HL-60/S4 (cell line): ENCODE measurements around the gene MIS12.

Source experiments
- in situ Hi-C: fragments of 300-500 bp; cut with MboI; formaldehyde crosslinking; loops from 2 replicates; pipeline ENCODE4 v1.14.3; 2022; ENCODE audit warnings: low sequenced_read_pairs

Gene MIS12, protein sequence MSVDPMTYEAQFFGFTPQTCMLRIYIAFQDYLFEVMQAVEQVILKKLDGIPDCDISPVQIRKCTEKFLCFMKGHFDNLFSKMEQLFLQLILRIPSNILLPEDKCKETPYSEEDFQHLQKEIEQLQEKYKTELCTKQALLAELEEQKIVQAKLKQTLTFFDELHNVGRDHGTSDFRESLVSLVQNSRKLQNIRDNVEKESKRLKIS

DNA sequence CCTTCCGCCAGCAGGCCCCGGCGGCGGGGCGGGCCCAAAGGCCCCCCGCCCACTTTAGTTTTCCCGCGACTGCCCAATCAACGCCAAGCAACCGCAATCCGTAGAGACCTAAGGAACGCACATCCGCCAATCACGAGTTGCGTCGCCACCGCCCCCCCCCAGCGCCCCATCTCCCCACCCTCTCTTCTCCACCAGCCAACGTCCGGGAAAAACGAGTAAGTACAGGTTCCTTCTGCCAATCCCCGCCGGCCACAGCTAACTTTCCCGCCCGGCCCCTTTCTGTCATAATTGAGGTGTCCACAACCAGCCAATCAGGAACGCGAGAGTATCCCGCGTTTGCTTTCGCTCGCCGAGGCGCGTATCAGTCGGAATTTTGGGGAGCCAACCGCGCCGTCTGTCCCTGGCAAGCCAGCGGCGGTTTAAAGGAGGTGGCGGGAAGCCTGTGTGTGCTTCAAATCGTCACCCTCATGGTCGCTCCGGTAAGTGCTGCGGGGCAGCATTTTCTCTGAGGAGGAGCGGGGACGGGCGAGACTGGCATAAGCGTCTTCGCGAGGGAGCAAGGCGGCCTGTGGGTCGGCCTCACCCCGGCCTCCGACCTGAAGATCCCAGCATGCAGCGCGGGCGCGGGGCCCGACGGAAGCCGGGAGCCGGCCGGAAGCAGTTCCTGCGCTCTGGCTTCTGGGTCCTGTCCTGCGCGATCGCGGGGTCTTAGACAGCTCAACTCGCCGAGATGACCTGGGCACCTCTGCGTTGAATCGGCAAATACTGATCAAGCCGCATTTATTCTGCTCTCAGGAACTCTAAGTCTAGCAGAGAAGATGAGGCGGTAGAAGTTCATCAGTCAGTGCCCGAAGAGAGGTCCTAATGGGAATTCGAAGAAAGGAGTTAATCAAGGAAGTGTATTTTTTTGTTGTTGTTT, at the start of gene MIS12:
MIS12 (plus strand) TSS at position 361 of the 919 bp plus-strand sequence. CDS start 2,297 bp downstream, outside the sequence.
- in situ Hi-C loops = no loop called here

DNA sequence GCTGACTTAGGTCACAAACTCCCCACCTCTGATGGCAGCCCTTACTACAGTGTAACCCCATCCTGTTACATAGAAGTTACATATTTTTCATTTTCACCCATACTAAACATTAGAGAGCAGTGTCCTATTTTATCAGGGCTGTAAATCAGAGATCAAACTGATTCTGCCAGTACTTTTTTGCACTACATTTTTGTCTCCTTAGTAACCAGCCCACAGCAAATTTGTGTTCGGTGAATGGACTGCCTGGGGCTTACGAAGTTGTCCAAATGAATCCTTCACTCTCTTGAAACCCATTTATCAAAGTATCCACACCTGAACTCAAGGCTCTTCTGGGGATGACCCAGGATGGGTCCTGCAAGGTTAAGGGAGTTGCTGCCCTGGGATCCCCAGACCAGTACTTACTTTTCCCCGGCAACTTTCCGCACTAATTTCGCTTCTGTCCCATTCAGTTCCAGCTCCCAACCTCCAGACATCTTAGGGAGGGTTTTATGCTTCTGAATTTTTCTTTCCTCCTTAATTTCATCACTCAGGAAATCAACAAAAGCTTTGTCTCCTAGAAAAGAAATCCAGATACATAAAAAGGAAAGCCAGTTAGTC, 48.5 kb upstream of the MIS12 start:
- in situ Hi-C loops = no loop called here

DNA sequence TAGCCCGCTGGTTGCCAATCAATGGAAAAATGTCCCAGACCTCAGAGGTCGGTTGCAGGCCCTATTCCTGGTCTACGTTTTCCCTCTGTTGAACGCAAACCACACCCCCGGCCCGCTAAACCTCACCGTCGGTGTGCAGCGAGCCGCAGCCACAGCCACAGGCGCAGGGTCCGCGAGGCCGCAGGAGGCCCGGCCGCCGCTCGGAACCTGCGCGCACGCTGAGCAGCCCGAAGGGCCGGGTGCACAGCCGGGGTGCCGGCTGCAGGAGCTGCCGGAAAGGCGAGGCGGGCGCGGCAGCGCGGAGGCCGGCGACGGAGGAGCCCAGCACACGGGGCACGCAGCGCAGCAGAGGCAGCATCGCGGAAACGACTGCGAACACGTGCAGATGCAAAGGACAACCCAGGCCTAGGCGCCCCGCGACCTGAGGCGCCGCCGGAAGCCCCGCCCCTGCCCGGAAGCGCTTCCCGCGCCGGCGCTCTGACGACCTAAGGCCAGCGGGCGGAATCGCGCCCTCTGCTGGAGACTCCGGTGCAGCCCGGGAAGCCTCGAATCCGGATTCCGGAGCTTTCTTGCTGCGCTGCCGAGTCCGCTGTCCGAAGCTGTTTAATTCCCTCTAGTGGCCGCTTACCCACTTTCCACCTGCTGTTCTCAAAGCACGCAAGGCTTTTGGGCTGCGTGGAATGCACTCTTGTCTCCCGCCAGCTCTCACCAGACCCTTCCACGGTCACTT, 47.5 kb upstream of the MIS12 start, which contains the start of gene C1QBP:
C1QBP (minus strand) TSS at position 440 of the 730 bp plus-strand sequence; CDS start at position 358, 82 bp downstream.
- in situ Hi-C loops = no loop called here

DNA sequence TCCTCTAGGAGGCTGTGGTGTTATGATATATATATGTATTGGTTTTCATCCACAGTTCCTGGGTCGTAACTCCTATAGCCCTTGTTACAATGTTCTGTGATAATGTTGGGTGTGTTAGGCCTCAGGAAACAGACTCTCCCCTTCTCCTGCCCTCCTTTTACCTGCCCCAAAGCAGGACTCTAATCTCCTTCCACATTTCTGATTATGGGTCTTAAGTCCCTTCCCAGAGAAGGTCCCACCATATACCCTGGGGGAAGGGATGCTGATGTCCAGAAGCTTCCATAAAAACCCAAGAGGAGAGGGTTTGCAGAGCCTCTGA, 47.0 kb upstream of the MIS12 start:
- in situ Hi-C loops = no loop called here

DNA sequence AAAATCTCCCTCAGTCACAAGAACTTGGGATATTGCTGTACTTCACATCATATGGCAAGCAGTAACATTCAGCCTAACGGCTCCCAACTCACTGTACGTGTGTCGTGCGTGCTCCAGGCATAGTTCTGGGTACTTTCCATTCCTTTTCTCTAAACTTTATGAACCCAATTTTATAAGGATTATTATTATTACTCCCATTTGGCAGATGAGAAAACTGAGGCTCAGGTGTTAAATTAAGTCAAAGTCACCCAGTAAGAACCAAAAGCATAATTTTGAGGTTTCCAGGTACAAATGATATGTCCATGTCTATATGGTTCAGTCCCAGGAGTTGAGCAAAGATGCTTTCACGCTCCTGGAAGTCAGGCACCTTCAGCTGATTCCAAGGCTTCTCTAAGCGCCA, 42.6 kb upstream of the MIS12 start:
- in situ Hi-C loops = no loop called here

DNA sequence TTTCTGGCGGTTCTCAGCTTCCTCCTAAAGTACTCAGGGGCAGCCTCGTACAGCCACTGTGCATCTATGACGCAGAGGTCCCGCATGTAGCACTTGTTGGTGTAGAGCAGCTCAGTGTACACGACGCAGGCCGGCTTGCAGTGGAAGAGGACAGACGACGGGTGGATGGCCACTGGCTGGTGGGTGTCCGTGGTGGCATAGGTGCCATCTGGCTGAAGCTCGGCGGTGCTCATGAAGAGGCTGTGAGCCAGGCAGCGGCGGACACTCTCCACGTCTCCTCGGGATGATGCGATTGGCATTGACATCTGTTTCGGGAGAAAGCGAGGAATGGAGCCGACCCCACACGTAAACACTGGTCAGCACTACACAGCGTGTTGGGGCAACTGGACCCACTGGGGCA, 42.2 kb upstream of the MIS12 start:
- in situ Hi-C loops = no loop called here

DNA sequence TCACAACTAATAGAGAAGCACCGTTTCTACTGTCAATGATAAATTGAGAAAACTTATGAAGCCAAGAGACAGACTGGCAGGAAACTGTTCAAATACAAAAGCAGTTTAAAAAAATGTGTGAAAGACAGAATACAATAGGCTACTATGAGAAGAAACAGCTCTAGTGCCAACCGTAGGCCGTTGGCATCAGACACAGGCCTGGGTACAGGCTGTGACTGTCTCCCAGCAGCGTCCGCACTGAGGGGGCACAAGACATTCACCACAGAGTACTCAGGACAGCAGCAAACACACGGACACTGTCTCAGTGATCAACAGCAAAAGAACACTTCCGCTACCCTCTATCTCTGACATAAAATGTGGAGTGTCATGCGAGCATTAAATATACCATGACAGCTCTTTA, 39.6 kb upstream of the MIS12 start:
- in situ Hi-C loops = no loop called here

DNA sequence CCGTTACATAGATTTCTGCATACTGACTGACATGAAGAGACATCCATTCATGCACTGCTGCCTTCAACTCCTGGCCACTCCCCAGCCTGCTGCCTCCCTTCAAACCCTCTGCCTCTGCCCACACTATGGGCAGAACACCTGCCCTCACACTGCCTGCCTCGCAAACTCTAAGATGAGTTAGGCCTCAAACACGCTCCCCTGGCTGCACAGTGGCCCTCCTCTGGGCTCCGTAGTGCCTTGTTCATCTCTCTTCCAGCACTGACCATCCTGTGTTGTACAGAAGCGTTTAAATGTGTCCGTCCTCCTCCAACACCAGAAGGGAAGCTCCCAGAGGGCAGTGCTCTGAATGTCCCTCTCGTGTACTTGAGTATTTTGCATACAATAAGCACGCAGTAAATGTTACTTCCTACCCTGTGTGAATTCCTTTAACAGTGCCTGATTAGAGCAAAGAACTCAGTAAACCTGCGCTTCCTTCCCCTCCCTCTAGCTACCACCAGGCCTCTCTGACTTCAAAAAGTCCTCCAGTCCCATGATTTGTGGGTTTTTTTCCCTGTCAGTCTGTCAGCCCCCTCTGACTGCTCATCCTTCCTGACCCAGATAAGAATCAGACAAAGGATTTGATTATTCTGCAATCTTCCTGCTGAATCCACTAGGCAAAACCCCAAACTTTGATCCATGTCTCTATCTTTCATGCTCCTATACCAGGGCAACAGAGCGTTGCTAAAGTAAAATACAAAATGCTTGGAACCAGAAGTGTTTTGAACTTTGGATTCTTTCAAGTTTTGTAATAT, 21.5 kb upstream of the MIS12 start:
- in situ Hi-C loops = no loop called here

DNA sequence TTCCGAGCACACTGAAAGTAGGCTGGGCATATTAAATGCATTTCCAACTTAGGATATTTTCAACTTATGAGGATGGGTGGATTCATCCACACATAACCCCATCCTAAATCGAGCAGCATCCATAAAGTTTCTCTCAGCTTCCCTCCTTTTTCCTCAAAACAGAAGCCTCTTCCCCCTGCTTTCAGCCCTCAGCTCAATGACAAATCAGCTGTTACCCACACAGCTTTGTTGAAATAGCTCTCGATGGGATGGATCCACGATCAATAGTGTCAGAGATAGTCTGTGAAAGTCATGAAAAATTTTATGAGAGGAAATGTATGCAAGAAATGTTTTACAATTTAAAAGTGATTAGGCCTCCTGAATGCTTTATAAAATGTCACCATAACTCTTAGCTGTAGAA, 20.1 kb upstream of the MIS12 start:
- in situ Hi-C loops = no loop called here

DNA sequence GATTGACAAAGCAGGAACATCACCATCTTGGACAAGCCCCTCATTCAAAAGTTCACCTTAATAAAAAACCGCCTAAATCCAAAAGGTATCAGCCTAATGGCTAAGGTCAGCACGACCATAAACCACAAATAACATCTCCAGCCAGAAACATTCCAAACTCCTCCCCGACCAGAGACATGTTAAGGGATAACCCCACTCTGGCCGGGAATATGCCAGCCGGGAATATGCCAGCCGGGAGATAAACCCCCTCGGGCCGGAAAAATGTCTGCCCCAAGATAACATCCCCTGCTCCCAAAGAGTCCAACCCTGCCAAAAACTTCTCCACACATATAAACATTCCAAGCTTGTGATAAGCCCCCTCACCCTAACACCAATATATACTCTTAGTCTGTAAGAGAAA, 18.9 kb upstream of the MIS12 start:
- in situ Hi-C loops = no loop called here

DNA sequence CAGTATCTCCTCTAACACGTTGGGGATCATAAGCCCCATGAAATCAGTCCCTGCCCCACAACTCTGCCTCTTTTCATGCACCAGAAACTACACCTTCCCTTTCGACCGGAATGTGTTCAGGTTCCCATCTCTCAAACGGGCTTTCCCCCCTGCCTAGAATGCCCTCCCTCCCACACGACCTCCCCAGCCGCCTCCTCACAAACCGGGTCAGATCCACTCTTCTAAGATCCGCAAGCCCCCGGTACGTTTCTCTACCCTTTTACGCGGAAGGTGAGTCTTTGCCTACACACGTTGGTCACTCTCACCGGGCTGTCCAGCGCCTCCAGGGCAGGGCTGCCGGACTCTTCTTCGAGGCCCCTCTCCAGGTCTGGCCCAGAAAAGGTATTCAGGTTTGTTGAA, 18.3 kb upstream of the MIS12 start:
- in situ Hi-C loops = no loop called here

DNA sequence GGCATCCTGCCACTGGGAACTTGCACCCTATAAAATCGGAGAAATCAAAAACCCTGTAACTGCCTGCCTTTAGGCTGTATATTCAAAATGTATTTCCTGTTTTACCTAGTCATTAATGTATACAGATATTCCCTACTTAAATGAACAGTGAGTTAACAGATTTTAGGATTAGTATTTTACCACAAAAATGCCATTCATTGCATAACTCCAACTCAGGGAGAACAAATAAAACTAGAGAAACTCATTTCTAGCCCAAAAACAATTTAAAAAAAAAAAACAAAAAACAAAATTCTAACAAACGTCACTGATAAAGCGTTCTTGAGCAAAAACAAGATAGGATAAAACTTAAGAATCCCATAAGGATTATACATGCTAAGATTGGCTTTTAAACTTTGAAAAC, 13.9 kb upstream of the MIS12 start:
- in situ Hi-C loops = no loop called here

DNA sequence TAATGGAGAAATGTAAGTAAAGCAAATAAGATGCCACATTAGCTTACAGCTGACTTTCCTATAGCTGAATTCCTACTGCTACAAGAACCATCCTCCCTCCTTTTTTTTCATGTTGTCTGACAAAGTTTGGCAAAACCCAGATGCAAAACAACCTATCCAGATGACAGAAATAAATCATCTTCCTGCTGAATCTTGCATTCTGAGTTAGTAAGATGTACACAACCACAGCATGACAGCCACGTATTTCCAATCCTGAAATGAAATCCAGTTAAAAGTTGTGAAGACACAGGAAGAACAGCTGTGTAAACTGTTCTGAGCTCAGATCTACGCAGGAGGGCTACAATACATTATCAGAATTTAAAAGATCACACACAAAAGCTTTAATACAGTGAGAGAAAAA, 12.5 kb upstream of the MIS12 start:
- in situ Hi-C loops = no loop called here

DNA sequence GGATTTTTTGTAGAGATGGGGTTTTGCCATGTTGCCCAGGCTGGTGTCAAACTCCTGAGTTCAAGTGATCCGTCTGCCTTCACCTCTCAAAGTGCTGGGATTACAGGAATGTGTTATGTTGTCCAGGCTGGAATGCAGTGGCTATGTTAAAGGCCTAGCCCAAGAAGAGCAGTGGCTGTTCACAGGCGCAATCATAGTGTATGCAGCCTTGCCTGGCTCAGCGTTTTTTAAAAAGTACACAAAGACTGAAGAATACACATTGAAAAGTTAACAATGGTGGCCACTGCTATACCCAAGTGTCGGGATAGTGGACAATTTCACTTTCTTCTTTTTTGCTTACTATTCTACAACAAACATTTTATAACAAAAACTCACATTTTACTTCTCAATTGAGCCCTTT, 7.4 kb upstream of the MIS12 start:
- in situ Hi-C loops = no loop called here

DNA sequence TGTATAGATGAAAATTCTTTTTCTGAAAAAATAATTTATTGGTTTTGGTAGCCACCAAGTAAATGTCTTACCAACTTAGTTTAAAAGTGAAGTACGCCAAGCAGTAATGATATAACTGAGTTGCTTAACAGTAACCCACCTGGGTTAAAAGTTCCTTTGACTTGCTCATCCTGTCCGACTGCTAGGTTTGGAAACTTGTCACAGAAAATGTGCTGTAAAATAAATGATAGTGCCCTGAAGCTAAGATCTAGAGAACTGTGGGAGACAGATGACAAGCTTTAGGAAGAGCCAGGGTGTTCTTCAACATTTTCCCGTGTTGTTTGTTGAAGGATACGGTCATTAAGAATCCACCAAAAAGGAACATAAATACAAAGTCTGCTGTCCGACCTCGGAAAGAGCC, 5.4 kb upstream of the MIS12 start:
- in situ Hi-C loops = no loop called here

DNA sequence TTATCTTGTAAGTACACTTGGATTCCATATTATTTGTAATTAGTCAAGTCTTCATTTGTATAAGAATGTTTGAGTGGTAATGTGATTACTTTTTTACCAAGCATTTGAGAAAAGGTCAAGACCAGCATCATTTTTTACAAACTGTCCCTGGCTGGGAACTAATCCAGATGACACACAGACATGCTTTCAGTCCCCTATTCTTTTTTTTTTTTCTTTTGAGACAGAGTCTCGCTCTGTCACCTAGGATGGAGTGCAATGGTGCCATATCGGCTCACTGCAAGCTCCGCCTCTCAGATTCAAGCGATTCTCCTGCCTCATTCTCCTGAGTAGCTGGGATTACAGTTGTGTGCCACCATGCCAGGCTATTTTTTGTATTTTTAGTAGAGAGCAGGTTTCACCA, 4.9 kb upstream of the MIS12 start:
- in situ Hi-C loops = no loop called here

DNA sequence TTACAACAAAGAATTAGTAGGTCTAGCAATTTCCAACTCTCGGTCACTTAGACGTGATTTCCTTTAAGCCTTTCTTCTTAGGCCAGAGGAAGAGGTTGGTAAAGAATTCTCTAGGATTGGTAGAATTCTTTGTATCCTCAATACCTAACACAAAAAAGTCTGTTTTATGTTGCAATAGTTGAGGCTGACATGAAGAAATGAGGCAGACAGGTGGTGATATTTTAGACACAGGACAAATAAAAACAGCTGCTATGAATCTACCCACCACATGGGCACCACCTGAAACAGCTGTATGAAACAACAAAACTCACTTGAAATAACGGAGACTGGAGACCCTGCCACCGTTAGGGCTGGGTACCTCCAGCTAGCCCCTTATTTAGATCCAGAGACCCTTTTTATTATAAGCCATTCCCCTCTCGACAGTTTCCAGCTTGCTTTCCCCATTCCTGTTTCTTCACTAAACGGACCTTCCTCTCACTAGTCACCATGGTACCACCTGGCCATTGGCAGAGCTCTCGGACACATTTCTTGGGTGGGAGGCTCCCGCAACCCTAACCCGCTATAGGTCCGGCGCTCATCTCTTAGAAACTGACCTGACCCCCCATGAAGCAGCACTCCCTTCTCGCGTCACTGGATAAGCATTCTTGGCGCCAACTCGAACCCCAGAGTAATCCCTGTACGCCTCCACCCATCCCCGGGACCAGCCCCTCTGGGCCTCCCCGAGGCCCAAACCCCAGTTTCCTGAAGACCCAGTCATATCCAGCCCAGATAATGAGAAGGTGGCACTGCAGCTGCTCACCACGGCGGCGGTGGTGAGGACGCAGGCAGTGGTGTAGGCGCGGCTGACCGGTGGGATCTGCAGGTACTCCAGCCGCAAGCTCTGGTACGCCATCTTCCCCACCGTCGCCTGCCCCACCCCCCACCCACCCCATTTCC, 828 bp upstream of the MIS12 start, which contains the start of gene DERL2:
DERL2 (minus strand) TSS at position 909 of the 936 bp plus-strand sequence; CDS start at position 892, 17 bp downstream.
- in situ Hi-C loops = no loop called here

DNA sequence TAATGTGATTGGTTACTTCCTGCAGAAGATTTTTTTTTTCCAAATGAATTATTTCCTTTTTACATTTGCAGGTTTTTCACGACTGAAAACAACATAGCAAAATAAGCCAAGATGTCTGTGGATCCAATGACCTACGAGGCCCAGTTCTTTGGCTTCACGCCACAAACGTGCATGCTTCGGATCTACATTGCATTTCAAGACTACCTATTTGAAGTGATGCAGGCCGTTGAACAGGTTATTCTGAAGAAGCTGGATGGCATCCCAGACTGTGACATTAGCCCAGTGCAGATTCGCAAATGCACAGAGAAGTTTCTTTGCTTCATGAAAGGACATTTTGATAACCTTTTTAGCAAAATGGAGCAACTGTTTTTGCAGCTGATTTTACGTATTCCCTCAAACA, 2.4 kb downstream of the MIS12 start:
- in situ Hi-C loops = no loop called here

DNA sequence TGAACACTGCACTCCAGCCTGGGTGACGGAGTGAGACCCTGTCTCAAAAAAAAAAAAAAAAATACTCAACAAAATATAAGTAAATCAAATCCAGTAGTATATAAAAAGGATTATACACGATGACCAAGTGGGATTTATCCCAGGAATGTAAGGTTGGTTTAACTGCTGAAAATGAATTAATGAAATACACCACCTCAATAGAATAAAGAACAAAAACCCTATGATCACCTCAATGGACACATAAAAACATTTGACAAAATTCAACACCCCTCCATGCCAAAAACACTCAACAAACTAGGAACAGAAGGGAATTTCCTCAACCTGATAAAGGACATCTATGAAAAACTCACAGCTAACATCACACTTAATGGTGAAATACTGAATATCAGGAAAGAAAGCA, 6.6 kb downstream of the MIS12 start:
- in situ Hi-C loops = no loop called here
